ENCODE results near the gene ZNF443.

DNA sequence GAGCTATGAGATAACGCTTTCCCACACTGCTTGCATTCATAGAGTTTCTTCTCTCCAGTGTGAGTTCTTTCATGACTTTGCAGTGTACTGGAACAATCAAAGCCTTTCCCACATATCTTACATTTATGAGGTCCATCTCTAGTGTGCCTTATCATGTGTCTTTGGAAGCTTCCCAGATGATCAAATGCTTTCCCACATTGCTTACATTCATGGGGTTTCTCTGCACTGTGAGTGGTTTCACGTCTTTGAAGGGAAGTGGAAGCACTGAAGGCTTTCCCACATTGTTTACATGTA lies 60.4 kb downstream of the ZNF443 start:
- TF ChIP-seq, protein P1, sequence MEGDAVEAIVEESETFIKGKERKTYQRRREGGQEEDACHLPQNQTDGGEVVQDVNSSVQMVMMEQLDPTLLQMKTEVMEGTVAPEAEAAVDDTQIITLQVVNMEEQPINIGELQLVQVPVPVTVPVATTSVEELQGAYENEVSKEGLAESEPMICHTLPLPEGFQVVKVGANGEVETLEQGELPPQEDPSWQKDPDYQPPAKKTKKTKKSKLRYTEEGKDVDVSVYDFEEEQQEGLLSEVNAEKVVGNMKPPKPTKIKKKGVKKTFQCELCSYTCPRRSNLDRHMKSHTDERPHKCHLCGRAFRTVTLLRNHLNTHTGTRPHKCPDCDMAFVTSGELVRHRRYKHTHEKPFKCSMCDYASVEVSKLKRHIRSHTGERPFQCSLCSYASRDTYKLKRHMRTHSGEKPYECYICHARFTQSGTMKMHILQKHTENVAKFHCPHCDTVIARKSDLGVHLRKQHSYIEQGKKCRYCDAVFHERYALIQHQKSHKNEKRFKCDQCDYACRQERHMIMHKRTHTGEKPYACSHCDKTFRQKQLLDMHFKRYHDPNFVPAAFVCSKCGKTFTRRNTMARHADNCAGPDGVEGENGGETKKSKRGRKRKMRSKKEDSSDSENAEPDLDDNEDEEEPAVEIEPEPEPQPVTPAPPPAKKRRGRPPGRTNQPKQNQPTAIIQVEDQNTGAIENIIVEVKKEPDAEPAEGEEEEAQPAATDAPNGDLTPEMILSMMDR (conservative IDR thresholded peaks at IDR 0.05; ENCODE audit: low read depth, low read length), result no peak
- TF ChIP-seq EZH2 (IDR thresholded peaks at IDR 0.05; ENCODE audit: borderline replicate concordance, low read depth, low read length, poor library complexity, severe bottlenecking), result no peak
